GM18505 (cell line): ENCODE data around the gene PCDHGB3.

Source experiments
- ATAC-seq: cut with Tn5 transposase; IDR thresholded peaks from one replicate; pipeline ENCODE4 v1.9.1; 2021; ENCODE audit not compliant: unreplicated experiment
- POLR2A ChIP-seq: IDR thresholded peaks from 4 replicates; pipeline ENCODE4 v1.6.1; 2011; ENCODE audit warnings: borderline replicate concordance; ENCODE audit not compliant: insufficient read depth, insufficient read length; ENCODE audit errors: extremely low read depth

PCDHGB3 gene

DNA sequence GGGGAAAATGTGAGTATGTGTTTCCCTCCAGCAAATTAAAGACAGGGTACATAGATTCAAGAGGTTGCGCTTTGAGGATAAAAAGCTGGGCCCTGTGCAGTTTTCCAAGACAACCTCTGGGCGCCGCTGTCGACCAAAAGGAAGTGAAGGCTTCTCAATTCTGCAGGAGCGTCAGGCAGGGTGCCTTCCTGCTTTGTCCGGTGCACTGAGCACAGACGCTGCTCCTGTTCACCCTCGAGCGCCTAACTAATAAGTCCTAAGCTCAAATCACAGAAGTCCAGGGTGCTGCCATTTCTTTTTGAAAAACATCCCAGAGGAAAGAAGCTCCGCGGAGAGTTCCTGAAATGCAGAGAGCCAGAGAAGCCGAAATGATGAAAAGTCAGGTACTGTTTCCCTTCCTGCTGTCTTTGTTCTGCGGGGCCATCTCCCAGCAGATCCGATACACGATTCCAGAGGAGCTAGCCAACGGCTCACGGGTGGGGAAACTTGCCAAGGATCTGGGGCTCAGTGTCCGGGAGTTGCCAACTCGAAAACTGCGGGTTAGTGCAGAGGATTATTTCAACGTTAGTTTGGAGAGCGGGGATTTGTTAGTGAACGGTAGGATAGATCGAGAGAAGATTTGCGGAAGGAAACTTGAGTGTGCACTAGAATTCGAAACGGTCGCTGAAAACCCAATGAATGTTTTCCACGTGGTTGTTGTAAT lies 20.0 kb upstream of the PCDHGB3 start, which contains the start of gene PCDHGB1:
Gene PCDHGB1, plus strand, starts transcription at position 183 of the 703 bp plus-strand sequence. Its CDS starts 162 bp downstream, at position 345.
- ATAC-seq = peak; percentile 62

DNA sequence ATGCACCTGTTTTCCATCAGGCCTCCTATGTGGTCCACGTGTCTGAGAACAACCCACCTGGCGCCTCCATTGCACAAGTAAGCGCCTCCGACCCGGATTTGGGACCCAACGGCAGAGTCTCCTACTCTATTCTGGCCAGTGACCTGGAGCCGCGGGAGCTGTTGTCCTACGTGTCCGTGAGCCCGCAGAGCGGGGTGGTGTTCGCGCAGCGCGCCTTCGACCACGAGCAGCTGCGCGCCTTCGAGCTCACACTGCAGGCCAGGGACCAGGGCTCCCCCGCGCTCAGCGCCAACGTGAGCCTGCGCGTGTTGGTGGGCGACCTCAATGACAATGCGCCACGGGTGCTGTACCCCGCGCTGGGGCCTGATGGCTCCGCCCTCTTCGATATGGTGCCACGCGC lies 18.5 kb upstream of the PCDHGB3 start:
- no peak for TF ChIP-seq POLR2A
- ATAC-seq = no peak

More for the DNA sequence above, 20.0 kb upstream of the PCDHGB3 start, which contains the start of gene PCDHGB1:
- TF ChIP-seq POLR2A = no peak

DNA sequence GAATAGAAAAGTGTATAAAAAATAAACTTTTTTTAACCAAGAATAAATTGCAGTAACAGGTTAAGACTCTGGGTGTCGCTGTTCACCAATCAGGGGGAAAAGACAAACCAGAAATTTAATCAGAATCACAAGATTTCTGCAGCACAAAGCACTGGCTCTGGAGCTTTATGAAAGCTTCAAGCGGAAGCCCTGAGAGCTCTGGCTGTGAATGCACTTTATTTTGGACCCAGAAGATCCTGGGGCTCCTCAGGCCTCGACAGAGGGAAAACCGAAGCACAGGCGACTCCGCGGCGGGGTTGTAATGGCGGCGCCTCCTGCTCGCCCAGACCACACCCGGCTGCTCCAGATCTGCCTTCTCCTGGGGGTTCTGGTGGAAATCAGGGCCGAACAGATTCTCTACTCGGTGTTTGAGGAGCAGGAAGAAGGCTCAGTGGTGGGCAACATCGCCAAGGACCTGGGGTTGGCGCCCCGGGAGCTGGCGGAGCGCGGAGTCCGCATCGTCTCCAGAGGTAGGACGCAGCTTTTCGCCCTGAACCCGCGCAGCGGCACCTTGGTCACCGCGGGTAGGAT lies 15.1 kb upstream of the PCDHGB3 start, which contains the start of gene PCDHGA4:
Gene PCDHGA4, plus strand, starts transcription at position 122 of the 570 bp plus-strand sequence. Its CDS starts 87 bp downstream, at position 209.
- TF ChIP-seq POLR2A = no peak
- no peak for ATAC-seq

- ATAC-seq = no peak
- no peak for TF ChIP-seq POLR2A
Observed at GRCh38 chr5:141355641-141356040, 14.4 kb upstream of the PCDHGB3 start.

GRCh38 chr5:141356133-141356532 lies 13.9 kb upstream of the PCDHGB3 start:
- ATAC-seq = no peak
- no peak for TF ChIP-seq POLR2A

GRCh38 chr5:141356950-141357349 lies 13.1 kb upstream of the PCDHGB3 start:
- TF ChIP-seq POLR2A = no peak
- no peak for ATAC-seq

GRCh38 chr5:141359790-141360426 lies 10.1 kb upstream of the PCDHGB3 start, which contains the start of gene PCDHGB2:
TSS of gene PCDHGB2 (plus strand) at chr5:141359994. CDS start at chr5:141360136, 142 bp downstream.
- no peak for TF ChIP-seq POLR2A
- ATAC-seq = no peak

DNA sequence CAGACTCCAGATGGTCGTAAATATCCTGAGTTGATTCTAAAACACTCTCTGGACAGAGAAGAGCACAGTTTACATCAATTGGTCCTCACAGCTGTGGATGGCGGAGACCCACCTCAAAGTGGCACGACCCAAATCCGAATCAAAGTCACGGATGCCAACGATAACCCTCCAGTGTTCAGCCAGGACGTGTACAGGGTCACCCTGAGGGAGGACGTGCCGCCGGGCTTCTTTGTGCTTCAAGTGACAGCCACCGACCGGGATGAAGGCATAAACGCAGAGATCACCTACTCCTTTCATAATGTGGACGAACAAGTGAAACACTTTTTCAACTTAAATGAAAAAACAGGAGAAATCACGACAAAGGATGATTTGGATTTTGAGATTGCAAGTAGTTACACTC lies 9.4 kb upstream of the PCDHGB3 start:
- ATAC-seq = no peak
- no peak for TF ChIP-seq POLR2A

DNA sequence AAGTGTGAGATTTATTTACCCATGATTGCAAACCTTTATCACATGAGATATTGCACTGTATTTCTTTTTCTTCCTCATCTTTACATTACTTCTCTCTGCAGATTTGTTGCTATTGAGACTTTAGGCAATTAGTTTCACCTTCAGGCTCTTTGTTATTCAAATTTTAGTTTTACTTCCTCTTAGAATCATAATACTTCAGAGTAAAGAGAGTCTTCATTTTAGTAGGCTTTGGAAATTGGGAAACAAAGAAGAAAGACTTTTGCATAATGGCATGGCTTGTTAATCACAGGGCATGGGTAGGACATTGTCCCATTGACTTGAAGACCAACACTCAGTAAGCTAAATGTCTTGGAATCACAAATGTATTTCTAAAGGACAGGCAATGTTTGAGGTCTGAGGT lies 7.3 kb upstream of the PCDHGB3 start:
- no peak for ATAC-seq
- no peak for TF ChIP-seq POLR2A

- no peak for TF ChIP-seq POLR2A
- ATAC-seq = no peak
Observed at GRCh38 chr5:141363952-141364660, 5.9 kb upstream of the PCDHGB3 start, which contains the start of gene PCDHGA5. TSS of gene PCDHGA5 (plus strand) at chr5:141364162. CDS start at chr5:141364331, 169 bp downstream.

- no peak for TF ChIP-seq POLR2A
- ATAC-seq = no peak
Observed at GRCh38 chr5:141366016-141366896, 3.8 kb upstream of the PCDHGB3 start.
